Measurements from ENCODE around the gene ARSI.

DNA sequence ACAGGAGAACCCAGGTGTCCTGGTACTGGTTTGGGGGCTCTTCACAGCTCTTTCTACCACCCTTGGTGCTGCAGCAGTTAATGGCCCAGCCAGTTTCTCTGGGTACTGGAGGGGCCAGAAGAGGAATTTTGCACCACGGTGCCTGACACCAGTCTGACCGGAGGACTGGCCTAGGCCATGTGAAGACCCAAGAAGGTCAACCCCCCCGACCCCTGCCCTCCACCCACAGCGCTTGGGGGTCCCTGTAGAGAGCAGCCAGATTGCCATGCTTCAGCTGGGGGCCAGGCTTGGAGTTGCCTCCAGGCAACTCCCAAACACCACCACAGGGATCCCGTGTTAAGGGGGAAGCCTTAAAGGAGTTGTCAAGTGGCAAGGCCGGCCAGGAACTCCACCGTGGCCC lies 6.2 kb downstream of the ARSI start:
- TF ChIP-seq CTCF (IDR thresholded peaks at IDR 0.05; ENCODE audit: insufficient read depth, low read length, poor library complexity, severe bottlenecking) = no peak
- TF ChIP-seq EZH2phosphoT487 (conservative IDR thresholded peaks at IDR 0.05; ENCODE audit: low read length) = no peak

Data from SU-DHL-6 (cell line).